ENCODE data around the gene ARHGEF11. TPM values are rescaled to one million over a fixed set of nuclear protein-coding genes. Genes with fewer than 3 reads are reported as not detected.

Gene ARHGEF11
- polyA plus RNA-seq, 1 experiment: 14.8 TPM

GRCh38 chr1:157025385-157025784, 20.2 kb downstream of the ARHGEF11 start:
- ChIA-PET CTCF (interaction anchor here (2.9 kb wide), 1 partner anchor 49 kb away, joined by 9 read pairs; no protein-coding TSS in a partner anchor), POLR2A (no interaction called here)
- TF ChIP-seq, protein P1, sequence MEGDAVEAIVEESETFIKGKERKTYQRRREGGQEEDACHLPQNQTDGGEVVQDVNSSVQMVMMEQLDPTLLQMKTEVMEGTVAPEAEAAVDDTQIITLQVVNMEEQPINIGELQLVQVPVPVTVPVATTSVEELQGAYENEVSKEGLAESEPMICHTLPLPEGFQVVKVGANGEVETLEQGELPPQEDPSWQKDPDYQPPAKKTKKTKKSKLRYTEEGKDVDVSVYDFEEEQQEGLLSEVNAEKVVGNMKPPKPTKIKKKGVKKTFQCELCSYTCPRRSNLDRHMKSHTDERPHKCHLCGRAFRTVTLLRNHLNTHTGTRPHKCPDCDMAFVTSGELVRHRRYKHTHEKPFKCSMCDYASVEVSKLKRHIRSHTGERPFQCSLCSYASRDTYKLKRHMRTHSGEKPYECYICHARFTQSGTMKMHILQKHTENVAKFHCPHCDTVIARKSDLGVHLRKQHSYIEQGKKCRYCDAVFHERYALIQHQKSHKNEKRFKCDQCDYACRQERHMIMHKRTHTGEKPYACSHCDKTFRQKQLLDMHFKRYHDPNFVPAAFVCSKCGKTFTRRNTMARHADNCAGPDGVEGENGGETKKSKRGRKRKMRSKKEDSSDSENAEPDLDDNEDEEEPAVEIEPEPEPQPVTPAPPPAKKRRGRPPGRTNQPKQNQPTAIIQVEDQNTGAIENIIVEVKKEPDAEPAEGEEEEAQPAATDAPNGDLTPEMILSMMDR (IDR thresholded peaks at IDR 0.05; ENCODE audit: low read depth, low read length): no peak
- peaks cover 5% of the 10 kb centered on the region; the same call in 1 of the 2 replicates for H3K9me3 ChIP-seq (ENCODE audit: control insufficient read depth, insufficient read depth, low read length)
- H3K27me3 ChIP-seq (ENCODE audit: control insufficient read depth, insufficient read depth, low read length): no peaks in the 10 kb centered on the region
- H3K4me3 ChIP-seq (ENCODE audit: low read depth, low read length): no peak overlapping the region
- no peak for DNase-seq (ENCODE audit: low read depth, low spot score)
- H3K27ac ChIP-seq (ENCODE audit: low read depth, low read length): no peak overlapping the region

DNA sequence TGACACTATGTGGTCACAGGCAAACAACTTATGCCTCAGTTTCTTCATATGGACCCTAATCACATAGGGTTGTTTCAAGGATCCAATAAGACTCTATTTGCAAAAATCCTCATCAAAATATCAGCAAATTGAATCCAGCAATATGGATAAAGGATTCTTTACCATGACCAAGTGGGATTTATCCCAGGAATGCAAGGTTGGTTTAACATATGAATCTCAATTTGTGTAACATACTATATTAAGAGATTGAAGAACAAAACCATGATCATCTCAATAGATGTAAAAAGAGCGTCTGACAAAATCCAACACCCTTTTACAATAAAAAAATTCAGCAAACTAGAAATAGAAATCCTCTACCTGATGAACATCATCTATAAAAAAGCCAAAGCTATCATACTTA, 23.9 kb downstream of the ARHGEF11 start:
- no peaks in the 10 kb centered on the region for H3K27me3 ChIP-seq (ENCODE audit: control insufficient read depth, insufficient read depth, low read length)
- peaks cover 8% of the 10 kb centered on the region for H3K9me3 ChIP-seq (ENCODE audit: control insufficient read depth, insufficient read depth, low read length)
- TF ChIP-seq, protein P1 (IDR thresholded peaks at IDR 0.05; ENCODE audit: low read depth, low read length): no peak
- H3K27ac ChIP-seq (ENCODE audit: low read depth, low read length): no peak overlapping the region
- no peak overlapping the region for H3K4me3 ChIP-seq (ENCODE audit: low read depth, low read length)
- DNase-seq (ENCODE audit: low read depth, low spot score): no peak
- POLR2A ChIA-PET: no interaction called here
- CTCF ChIA-PET: no interaction called here

- TF ChIP-seq, protein P1 (IDR thresholded peaks at IDR 0.05; ENCODE audit: low read depth, low read length): no peak
- H3K27ac ChIP-seq (ENCODE audit: low read depth, low read length): no peak overlapping the region
- ChIA-PET POLR2A (no interaction called here), CTCF (interaction anchor here (1.7 kb wide), 1 partner anchor 8 kb away, joined by 3 read pairs; no protein-coding TSS in a partner anchor)
- no peaks in the 10 kb centered on the region for H3K27me3 ChIP-seq (ENCODE audit: control insufficient read depth, insufficient read depth, low read length)
- no peak for DNase-seq (ENCODE audit: low read depth, low spot score)
- H3K4me3 ChIP-seq (ENCODE audit: low read depth, low read length): no peak overlapping the region
- peaks cover 8% of the 10 kb centered on the region for H3K9me3 ChIP-seq (ENCODE audit: control insufficient read depth, insufficient read depth, low read length)
These were observed 26.1 kb downstream of the ARHGEF11 start for GRCh38 chr1:157019457-157019856.

- POLR2A ChIA-PET: no interaction called here
- Histone ChIP-seq H3K4me3 (ENCODE audit: low read depth, low read length) (no peak overlapping the region), H3K9me3 (ENCODE audit: control insufficient read depth, insufficient read depth, low read length) (no peaks in the 10 kb centered on the region), H3K27me3 (ENCODE audit: control insufficient read depth, insufficient read depth, low read length) (no peaks in the 10 kb centered on the region), H3K27ac (ENCODE audit: low read depth, low read length) (no peak overlapping the region)
- DNase-seq (ENCODE audit: low read depth, low spot score): no peak
- CTCF ChIA-PET: no interaction called here
- TF ChIP-seq, protein P1 (IDR thresholded peaks at IDR 0.05; ENCODE audit: low read depth, low read length): no peak
These were observed 33.7 kb downstream of the ARHGEF11 start for GRCh38 chr1:157011845-157012244.

DNA sequence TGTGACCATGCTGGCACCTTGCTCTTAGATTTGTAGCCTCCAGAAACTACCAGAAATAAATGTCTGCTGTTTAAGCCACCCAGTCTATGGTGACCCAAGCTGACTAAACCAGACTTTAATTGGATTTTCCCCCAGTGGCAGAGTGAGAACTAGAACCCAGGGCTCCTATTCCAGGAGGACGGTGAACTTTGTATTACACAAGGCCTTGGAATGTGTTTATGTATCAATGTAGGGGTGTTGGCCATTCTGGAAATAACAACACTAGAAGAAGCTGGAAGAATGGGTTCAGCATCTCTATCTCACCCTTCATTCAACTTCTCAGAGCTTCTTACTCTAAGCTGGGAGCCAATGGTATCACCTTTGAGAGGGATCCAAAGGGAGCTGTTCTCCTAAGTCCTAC, 37.0 kb downstream of the ARHGEF11 start:
- Histone ChIP-seq H3K4me3 (ENCODE audit: low read depth, low read length) (no peak overlapping the region), H3K27me3 (ENCODE audit: control insufficient read depth, insufficient read depth, low read length) (no peaks in the 10 kb centered on the region), H3K9me3 (ENCODE audit: control insufficient read depth, insufficient read depth, low read length) (no peaks in the 10 kb centered on the region), H3K27ac (ENCODE audit: low read depth, low read length) (no peak overlapping the region)
- POLR2A ChIA-PET: no interaction called here
- TF ChIP-seq, protein P1 (IDR thresholded peaks at IDR 0.05; ENCODE audit: low read depth, low read length): no peak
- CTCF ChIA-PET: interaction anchor here (1.1 kb wide), 1 partner anchor 170 kb away, joined by 3 read pairs; no protein-coding TSS in a partner anchor
- DNase-seq (ENCODE audit: low read depth, low spot score): no peak
